Measurements from ENCODE around the gene PIK3C3.

PIK3C3 gene

GRCh38 chr18:42126586-42126985 lies 171.6 kb downstream of the PIK3C3 start:
- no peak for DNase-seq (ENCODE audit: low read depth, low spot score)

- no peak for DNase-seq (ENCODE audit: low read depth, low spot score)
Observed at GRCh38 chr18:42131066-42131929, 176.3 kb downstream of the PIK3C3 start.

GRCh38 chr18:42131930-42132244 lies 176.9 kb downstream of the PIK3C3 start:
- DNase-seq (ENCODE audit: low read depth, low spot score), result no peak
